ENCODE measurements around the gene MOSPD2.

The MOSPD2 gene

GRCh38 chrX:14916017-14916674 lies 42.9 kb downstream of the MOSPD2 start:
- no peak for DNase-seq

GRCh38 chrX:14919407-14919806 lies 46.2 kb downstream of the MOSPD2 start:
- DNase-seq, result no peak

- DNase-seq, result no peak
These were observed 47.0 kb downstream of the MOSPD2 start for GRCh38 chrX:14920196-14920595.

GRCh38 chrX:14922437-14922836 lies 49.2 kb downstream of the MOSPD2 start:
- no peak for DNase-seq

GRCh38 chrX:14923761-14924160 lies 50.5 kb downstream of the MOSPD2 start:
- no peak for DNase-seq

DNA sequence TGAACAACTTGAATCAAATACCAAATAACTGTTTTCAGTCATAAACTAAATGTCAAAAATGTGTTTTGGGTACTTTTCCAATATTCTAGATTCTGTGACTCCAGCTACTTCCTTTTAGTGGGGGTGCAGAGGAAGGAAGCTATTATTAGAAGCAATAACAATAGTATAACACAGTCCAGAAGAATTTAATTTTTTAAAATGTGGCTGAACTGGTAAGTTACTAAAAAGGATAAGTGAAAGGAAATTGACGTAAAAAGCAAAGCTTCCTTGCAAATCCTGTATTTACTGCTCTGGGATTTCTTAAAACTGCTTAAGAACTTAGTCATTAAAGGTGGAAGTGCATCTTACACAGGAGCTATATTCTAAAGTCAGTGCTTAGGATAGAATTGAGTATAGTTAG lies 53.2 kb downstream of the MOSPD2 start:
- DNase-seq, result no peak

DNA sequence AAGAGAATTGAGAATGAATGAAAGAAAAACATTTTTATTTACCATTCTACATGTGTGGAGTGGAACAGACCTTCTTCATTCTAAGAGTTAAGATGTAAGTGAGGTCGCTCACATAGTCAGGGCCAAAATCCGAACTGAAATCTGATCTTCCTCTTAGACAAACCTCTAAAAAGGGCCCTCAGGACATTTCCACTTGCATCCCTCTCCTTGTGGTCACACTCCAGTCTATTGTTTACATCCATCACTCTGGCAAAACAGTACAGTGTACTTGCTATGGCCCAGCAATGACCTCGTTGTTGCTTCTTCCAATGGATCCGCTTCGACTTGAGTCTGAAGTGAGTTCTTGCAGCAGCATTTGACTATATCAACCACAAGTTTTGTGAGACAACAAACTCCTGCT lies 54.2 kb downstream of the MOSPD2 start:
- no peak for DNase-seq

GRCh38 chrX:14930663-14931062 lies 57.4 kb downstream of the MOSPD2 start:
- DNase-seq, result no peak

DNA sequence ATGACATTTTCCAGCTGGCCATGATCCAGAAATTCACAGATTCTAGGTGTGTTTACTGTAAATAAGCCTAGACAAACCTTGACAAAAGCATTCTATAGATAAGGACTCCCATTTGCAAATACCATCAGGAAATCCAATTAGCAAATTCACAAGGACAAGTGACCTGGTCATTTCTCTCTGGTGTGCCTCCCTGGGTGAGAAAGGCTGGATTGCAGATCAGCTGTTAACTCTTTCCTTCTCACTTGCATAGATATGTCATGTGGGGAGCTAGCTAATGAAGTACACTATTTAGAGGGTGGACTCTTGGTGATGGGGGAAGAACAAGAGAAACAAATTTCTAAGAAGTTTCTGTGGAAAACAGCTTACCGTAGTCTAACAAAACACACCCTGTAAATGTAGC lies 58.9 kb downstream of the MOSPD2 start:
- DNase-seq, result no peak

DNA sequence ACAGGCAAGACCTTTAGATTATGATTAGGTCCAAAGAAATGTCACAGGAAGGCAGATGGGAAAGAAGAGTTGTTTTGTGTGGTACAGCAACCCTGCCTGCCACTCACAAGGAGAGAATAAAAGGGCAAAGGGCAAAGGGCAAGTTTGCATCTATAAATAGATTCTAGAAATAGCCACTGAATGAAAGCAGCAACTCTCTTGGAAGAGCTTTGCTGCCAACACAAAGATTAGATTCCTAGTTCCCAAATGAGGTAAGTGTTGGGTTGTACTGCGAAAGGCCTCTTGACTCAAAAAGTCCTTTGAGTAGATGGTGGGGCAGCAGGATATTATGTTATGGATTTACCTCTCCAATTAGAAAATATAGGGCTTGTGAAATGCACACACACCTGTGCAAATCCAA lies 61.2 kb downstream of the MOSPD2 start:
- DNase-seq, result no peak

DNA sequence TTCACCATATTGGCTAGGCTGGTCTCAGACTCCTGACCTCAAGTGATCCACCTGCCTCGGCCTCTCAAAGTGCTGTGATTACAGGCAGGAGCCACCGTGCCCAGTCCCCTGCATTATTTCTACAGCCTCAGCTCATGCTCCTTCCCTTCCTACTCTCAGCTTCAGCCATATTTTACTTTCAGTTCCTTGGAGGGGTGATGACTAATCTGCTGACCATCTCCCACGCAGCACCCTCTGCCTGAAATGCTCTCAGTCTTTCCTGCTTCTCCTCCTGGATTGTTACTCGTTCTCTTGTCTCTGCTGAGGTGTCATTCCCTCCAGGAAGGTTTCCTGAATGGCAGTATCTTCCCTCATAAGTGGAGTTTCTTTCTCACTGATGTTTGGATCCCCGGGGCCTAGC lies 63.3 kb downstream of the MOSPD2 start:
- DNase-seq, result no peak

DNA sequence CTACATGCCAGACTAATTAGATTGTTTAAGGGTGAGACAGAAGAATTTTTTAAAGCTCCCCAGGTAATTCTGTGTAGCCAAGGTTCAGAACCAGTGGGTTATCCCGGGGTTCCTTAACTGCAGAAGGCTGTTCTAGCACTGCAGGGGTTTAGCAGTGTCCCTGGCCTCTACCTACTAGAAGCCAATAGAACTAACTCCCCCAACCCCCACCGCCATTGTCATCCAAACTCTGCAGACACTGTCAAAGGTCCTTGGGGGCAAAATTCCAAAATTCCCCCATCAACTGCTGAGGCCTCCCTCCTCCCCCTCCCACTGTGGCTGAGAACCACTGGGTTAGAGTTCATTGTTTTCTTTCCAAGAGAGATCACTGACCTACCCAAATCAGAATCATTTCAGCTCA lies 66.4 kb downstream of the MOSPD2 start:
- DNase-seq, result no peak

- DNase-seq, result no peak
These were observed 68.1 kb downstream of the MOSPD2 start for GRCh38 chrX:14941301-14941700.

DNA sequence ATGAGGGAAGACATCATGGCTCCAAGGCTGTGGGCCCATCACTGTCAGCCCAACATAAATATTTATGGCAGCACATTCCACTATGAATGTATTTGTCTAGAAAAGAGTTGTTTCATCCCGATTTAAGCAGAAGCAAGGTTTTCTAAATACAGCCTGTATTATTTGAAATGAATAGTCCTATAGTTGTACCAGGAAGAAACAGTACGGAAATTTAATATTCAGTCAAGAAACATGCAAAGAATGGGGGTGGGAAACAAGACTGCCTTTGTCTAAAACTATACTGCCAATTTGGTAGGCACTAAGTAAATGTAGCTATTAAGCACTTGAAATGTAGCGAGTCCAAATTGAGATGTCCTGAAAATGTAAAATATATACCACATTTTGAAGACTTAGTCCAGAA lies 69.1 kb downstream of the MOSPD2 start:
- DNase-seq, result no peak

DNA sequence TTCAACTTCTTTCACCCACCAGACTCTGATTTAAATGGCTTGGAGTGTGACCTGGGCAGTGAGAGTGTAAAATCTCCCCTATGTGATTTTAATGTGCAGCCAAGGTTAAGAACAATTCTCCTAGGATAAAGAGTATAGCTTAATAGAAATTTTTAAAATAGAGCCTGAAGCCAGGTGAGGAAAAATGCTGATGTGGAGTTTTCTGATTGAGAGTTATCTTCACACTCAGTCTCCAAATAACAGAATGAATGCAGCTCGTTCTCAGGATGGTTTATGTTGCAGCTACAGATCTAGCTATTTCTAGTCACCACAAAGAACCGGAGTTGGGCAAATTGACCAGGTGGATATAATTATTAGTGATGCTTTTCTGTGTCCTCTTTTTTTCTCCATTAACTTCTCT lies 70.7 kb downstream of the MOSPD2 start:
- no peak for DNase-seq

- no peak for DNase-seq
These were observed 73.5 kb downstream of the MOSPD2 start for GRCh38 chrX:14946606-14947155.

DNA sequence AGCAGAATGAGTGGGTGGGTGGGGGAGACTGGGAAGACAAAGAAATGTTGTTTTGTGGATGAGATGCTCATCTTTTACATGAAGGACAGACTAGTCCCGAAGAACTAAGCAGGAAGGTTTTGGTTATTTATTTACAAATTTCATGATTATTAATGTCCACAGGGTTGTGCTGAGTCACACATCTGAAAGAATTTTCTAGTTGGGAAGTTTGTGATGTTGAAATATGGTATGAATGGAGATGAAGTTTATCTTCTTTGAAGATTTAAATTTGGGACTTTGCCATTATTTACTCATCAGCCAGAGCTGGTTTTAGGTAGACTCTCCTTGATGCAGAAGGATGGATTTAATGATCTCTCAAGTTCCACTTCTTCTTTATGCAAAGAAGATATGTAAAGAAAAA lies 75.5 kb downstream of the MOSPD2 start:
- no peak for DNase-seq

- no peak for DNase-seq
These were observed 83.8 kb downstream of the MOSPD2 start for GRCh38 chrX:14956813-14957582.

- no peak for DNase-seq
These were observed 90.4 kb downstream of the MOSPD2 start for GRCh38 chrX:14963447-14964236.

DNA sequence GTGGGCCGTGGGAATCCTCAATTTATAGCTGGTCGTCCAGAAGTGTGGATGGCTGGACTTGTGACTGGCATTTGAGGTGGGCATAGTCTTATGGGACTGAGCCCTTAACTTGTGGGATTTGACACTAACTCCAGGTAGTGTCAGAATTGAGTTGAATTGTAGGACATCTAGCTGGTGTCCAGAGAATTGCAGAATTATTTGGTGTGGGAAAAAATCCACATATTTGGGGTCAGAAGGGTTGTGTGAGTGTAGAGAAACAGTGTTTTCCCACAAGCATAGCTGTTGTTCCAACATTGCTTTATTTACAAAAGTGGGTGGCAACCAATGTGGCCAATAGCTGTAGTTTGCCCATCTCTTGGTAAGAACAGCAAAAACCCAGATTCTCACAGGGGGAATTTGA lies 91.3 kb downstream of the MOSPD2 start:
- no peak for DNase-seq
